OCI-LY1 (cell line): ENCODE data around the gene SERINC3.

Experiments used
- H2AFZ ChIP-seq: fragments of 200-600 bp; sonication (generic), shearing (Covaris generic); 2 replicates; pipeline ENCODE4 v1.6.0; 2014; ENCODE audit warnings: antibody characterized with exemption, mild to moderate bottlenecking, low read length
- H3F3A ChIP-seq: fragments of 200-600 bp; sonication (generic), shearing (Covaris generic); 2 replicates; pipeline ENCODE4 v1.6.0; 2014; ENCODE audit warnings: mild to moderate bottlenecking, antibody characterized with exemption, low read length, moderate library complexity; ENCODE audit not compliant: insufficient read depth
- H3K27ac ChIP-seq: fragments of 200-600 bp; sonication (generic); 2 replicates; pipeline ENCODE4 v1.5.1; 2014; ENCODE audit warnings: low read length, mixed run types, mild to moderate bottlenecking, low read depth; ENCODE audit not compliant: poor library complexity, severe bottlenecking
- H3K27me3 ChIP-seq: fragments of 200-600 bp; sonication (generic); 2 replicates; pipeline ENCODE4 v1.6.0; 2014; ENCODE audit warnings: antibody characterized with exemption, mild to moderate bottlenecking, low read length, moderate library complexity; ENCODE audit not compliant: insufficient read depth
- H3K36me3 ChIP-seq: fragments of 200-600 bp; sonication (generic); 2 replicates; pipeline ENCODE4 v1.6.1; 2014; ENCODE audit warnings: mild to moderate bottlenecking, antibody characterized with exemption, low read length, moderate library complexity, mixed read lengths; ENCODE audit not compliant: insufficient read depth
- H3K4me1 ChIP-seq: fragments of 200-600 bp; sonication (generic); 2 replicates; pipeline ENCODE4 v1.5.1; 2014; ENCODE audit warnings: mild to moderate bottlenecking, low read length, moderate library complexity; ENCODE audit not compliant: insufficient read depth, severe bottlenecking
- H3K4me2 ChIP-seq: fragments of 200-600 bp; sonication (generic), shearing (Covaris generic); 2 replicates; pipeline ENCODE4 v1.6.1; 2014; ENCODE audit warnings: low read length
- H3K4me3 ChIP-seq: fragments of 200-600 bp; sonication (generic); 2 replicates; pipeline ENCODE4 v1.5.1; 2014; ENCODE audit warnings: low read length, low read depth, mild to moderate bottlenecking, mixed read lengths; ENCODE audit not compliant: poor library complexity, severe bottlenecking
- H3K79me2 ChIP-seq: fragments of 200-600 bp; shearing (Covaris generic); 2 replicates; pipeline ENCODE4 v1.6.1; 2016; ENCODE audit warnings: mixed run types, low read length, mixed read lengths; ENCODE audit not compliant: insufficient read depth
- H3K9ac ChIP-seq: fragments of 200-600 bp; sonication (generic), shearing (Covaris generic); 2 replicates; pipeline ENCODE4 v1.6.1; 2014; ENCODE audit warnings: mild to moderate bottlenecking, low read length, mixed read lengths
- H3K9me2 ChIP-seq: fragments of 200-600 bp; sonication (generic), shearing (Covaris generic); 2 replicates; pipeline ENCODE4 v1.6.1; 2014; ENCODE audit warnings: low read depth, mild to moderate bottlenecking, low read length, mixed read lengths
- H3K9me3 ChIP-seq: fragments of 200-600 bp; shearing (Covaris generic); 2 replicates; pipeline ENCODE4 v1.6.1; 2014; ENCODE audit warnings: low read length, mixed read lengths
- H4K20me1 ChIP-seq: fragments of 200-600 bp; sonication (generic), shearing (Covaris generic); 2 replicates; pipeline ENCODE4 v1.6.0; 2016; ENCODE audit warnings: mild to moderate bottlenecking, low read length; ENCODE audit not compliant: insufficient read depth
- CTCF ChIP-seq: fragments of 200-600 bp; sonication (generic), shearing (Covaris generic); IDR thresholded peaks from 2 replicates; pipeline ENCODE4 v1.5.1; 2017; ENCODE audit warnings: mild to moderate bottlenecking, antibody characterized with exemption, low read length, moderate library complexity, mixed read lengths
- EZH2 ChIP-seq: fragments of 200-600 bp; sonication (generic), shearing (Covaris generic); IDR thresholded peaks from 2 replicates; pipeline ENCODE4 v1.8.0; 2017; ENCODE audit warnings: borderline replicate concordance, mixed run types, mild to moderate bottlenecking, antibody characterized with exemption, low read length, moderate library complexity, mixed read lengths

Gene SERINC3

GRCh38 chr20:44522841-44523240, 971 bp upstream of the SERINC3 start:
- Histone ChIP-seq H3K9ac (peak overlapping the region; percentile 91), H2AFZ (peak overlapping the region; percentile 93)
- no peak for TF ChIP-seq EZH2
- TF ChIP-seq CTCF, result no peak

GRCh38 chr20:44520881-44521280, 989 bp downstream of the SERINC3 start:
- TF ChIP-seq EZH2 (no peak), CTCF (no peak)
- Histone ChIP-seq H3K9me3 (no peaks in the 10 kb centered on the region), H3K36me3 (peaks cover 3% of the 10 kb centered on the region; the same call in 1 of the 2 replicates), H3K79me2 (peaks cover 55% of the 10 kb centered on the region), H3K4me3 (peak overlapping the region; percentile 97), H3K9ac (peak overlapping the region; percentile 91), H3K27me3 (no peaks in the 10 kb centered on the region), H4K20me1 (no peaks in the 10 kb centered on the region), H3K4me2 (peak overlapping the region; percentile 97), H3K4me1 (peaks cover 34% of the 10 kb centered on the region), H3K27ac (no peak overlapping the region), H3K9me2 (no peaks in the 10 kb centered on the region), H2AFZ (no peak overlapping the region), H3F3A (no peaks in the 10 kb centered on the region)

More at GRCh38 chr20:44522841-44523240, 971 bp upstream of the SERINC3 start:
- no peaks in the 10 kb centered on the region for H4K20me1 ChIP-seq
- no peaks in the 10 kb centered on the region for H3K36me3 ChIP-seq
- H3K9me3 ChIP-seq, result no peaks in the 10 kb centered on the region
- H3K27me3 ChIP-seq, result no peaks in the 10 kb centered on the region
- H3K4me3 ChIP-seq, result peak overlapping the region; percentile 97
- peaks cover 34% of the 10 kb centered on the region for H3K4me1 ChIP-seq
- H3F3A ChIP-seq, result no peaks in the 10 kb centered on the region
- H3K9me2 ChIP-seq, result no peaks in the 10 kb centered on the region
- H3K79me2 ChIP-seq, result peaks cover 38% of the 10 kb centered on the region
- no peak overlapping the region for H3K27ac ChIP-seq
- peak overlapping the region; percentile 97 for H3K4me2 ChIP-seq

GRCh38 chr20:44518248-44518647, 3.6 kb downstream of the SERINC3 start:
- Histone ChIP-seq H3K4me3 (no peak overlapping the region), H3F3A (no peaks in the 10 kb centered on the region), H3K27ac (no peak overlapping the region), H3K9me2 (no peaks in the 10 kb centered on the region), H3K9ac (no peak overlapping the region), H3K27me3 (no peaks in the 10 kb centered on the region), H3K4me2 (no peak overlapping the region), H2AFZ (no peak overlapping the region), H3K36me3 (peaks cover 9% of the 10 kb centered on the region; the same call in 1 of the 2 replicates), H4K20me1 (no peaks in the 10 kb centered on the region), H3K9me3 (no peaks in the 10 kb centered on the region), H3K79me2 (peaks cover 63% of the 10 kb centered on the region), H3K4me1 (peaks cover 34% of the 10 kb centered on the region)
- TF ChIP-seq CTCF (no peak), EZH2 (no peak)
